HG03571 (cell line): ENCODE data around the gene TUSC2.

ENCODE experiments used
- ATAC-seq: cut with Tn5 transposase; IDR thresholded peaks from one replicate; pipeline ENCODE4 v1.9.1; 2021; ENCODE audit not compliant: unreplicated experiment

The TUSC2 gene, protein sequence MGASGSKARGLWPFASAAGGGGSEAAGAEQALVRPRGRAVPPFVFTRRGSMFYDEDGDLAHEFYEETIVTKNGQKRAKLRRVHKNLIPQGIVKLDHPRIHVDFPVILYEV

DNA sequence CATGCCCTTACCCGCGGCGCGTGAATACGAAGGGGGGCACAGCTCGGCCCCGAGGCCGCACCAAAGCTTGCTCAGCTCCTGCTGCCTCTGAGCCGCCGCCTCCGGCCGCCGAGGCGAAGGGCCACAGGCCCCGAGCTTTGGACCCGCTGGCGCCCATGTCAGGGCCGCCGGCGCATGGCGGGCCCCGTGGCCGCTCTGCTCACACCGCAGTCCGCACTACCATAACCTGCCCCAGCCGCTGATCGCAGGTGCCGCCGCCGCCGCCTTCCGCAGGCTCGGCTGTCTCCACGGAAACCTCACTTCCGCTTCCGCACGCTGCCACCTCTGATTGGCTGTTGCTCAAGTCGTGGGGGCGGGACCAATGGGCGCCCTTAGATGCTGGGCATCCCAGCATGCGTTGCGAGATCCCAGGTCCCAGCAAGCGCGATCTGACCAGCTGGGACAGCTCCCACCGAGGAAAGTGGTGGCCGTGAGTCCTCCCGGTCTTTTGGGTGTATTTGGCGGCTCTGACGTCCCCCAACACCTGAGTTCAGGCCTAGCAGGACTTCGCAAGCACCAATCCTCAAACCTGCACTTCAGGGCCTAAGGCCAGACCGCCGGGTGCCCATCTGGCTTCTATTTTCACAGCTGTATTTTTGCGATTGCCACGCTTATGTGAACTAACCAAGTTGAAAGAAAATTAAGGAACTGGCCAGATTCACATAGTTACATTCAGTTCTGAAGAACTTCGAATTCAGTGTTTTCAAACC lies at the start of gene TUSC2:
TSS of gene TUSC2 (minus strand) at position 281 of the 749 bp plus-strand sequence. CDS start at position 157, 124 bp downstream.
- ATAC-seq: peak; percentile 68

DNA sequence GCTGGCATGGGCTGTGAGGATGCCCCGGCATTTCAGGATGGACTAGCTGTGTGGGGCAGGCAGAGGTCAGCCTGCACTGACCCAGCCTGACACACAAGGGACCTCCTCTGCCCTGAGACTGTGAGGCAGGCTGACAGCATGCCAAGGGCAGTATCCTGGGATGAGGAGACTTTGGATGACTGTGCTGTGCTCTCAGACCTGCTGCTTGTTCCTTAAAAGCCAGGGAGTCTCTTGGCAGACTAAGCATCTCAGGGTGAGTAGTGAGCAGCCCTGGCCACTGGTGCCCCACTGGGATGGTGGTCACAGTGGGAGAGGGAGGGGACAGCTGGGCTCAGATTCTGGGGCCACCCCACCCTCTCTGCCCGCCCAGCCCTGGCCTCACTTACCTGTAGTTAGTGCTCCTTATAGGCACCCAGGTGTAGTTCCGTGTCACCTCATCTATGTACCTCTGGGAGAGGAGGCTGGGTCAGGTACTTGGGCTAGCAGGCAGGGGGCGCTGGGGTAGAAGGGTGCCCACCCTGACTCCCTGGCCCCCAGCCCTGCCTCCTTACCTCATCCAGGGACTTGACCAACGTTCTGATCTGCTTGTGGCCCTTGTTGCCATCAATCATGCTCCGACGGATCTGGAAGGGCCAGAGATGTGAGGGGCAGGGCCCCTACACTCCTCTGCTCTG lies 47.4 kb upstream of the TUSC2 start:
- no peak for ATAC-seq

DNA sequence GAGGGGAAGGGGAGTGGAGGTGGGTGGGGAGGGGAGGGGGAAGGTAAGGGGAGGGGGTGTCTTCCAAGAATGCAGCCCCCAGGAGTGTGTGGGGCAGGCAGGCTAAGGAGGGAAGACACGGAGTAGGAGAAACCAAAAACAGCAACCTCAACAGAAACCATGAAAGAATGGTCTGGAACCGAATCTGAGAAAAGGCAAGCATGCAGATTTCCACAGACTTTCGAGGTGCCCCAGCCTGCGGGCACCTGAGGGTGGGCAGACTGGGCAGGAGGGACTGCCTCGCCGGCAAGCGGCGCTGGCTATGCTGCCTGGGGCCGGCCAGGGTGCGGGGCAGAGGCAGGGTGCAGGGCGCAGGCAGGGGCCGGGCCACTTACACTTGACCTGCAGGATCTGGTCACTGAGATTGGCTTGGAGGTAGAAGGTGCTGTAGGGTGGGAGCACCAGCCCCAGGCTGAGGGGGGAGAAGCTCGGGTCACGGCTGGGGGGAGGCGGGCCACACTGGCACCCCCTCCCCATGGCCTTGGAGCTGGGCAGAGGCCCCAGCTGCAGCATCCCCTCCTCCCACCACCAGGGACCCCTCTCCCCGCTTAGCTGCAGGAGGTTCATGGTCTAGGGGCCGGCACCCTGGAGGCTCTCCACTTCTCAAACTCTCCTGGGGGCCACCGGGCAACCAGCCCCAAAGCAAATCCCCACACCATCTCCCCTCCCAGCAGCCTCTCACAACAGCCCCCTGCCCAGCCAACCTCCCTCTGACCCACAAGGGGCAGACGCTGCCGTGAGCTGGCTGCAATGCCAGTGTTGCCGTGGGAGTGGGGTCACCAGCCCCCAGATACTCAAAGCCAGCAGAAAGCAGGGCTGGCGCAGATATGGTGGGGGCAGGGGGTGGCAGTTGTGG lies 46.6 kb upstream of the TUSC2 start:
- no peak for ATAC-seq

DNA sequence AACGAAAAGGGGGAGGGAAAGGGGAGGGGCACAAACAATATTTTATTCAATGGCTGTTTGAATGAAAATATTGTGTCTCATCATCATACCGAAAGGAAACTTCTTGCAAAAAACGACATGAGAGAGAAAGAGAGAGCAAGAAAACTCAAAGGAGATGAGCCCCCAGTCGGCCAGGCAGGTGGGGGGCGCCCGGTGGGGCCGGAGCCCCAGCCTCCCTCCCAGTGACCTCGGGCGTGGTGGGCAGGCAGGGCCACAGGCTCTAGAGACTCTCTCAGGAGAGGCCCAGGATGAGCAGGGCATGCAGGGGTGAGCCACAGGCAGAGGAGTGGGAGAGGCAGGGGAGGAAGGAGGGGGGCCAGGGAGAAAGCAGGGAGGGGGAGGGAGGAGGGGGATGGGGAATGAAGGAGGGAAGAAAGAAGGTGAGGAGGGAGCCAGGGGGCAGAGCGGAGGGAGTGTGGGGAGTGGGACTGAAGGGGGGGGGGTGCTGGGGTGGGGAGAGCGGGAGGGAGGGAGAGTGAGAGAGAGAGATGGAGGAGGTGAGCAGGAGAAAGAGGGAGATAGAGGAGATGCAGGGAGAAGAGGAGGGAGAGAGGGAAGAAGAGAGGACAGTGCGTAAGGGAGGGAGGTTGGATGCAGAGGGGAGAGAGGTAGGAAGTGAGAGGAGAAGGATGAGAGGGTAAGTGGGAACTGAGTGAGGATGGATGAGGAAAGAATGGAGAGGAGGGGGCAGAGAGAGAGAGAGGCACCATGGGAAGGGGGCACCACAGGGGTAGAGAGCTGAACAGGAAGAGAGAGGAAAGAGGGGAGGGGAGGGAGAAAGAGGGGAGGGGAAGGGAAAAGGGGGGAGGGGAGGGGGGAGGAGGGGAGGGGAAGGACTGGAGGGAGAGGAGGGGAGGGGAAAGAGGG lies 45.4 kb upstream of the TUSC2 start:
- ATAC-seq: no peak

DNA sequence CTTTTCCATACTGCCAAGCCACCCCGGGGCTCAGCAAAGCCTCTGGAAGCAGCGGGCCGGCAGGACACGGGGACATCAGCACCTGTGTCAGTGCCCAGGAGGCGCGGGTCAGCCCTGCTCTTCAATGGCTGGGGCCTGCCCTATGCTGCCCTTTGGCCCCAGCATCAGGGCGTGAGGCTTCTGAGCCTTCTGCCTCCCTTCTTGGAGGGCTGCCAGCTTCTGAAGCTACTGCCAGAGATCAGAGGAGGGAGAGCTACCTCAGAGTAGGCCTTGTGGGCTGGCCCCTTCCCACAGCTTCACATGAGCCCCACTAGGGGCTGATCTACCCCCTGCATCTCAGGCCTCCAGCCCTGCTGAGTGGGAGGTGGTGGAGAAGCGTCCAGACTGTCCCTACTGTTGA lies 44.3 kb upstream of the TUSC2 start:
- no peak for ATAC-seq

DNA sequence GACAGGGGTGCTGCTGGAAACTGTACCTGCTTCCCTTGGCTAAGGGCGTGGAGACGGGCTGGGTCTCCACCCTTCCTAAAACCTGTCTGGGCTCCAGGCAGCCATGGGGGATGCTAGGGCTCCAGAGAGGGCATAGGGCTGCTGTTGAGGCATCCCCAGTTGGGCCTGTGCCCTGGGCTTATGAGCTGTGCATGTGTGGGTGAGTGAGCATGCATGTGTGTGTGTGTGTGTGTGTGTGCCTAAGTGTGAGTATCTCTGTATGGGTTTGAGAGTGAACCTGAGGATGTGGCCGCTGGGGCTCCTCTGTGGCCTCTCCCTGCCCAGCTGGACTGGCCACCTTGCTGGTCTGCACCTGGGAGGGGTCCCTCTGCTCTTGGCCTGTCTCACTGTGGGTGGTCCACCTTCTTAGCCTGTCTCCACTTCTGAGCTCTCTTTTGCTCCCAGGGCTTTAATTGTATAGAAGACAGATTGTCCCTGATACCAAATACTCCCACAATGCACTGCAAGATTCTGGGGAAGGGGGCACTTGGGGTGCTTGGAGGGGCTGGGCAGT lies 43.2 kb upstream of the TUSC2 start:
- ATAC-seq: no peak

DNA sequence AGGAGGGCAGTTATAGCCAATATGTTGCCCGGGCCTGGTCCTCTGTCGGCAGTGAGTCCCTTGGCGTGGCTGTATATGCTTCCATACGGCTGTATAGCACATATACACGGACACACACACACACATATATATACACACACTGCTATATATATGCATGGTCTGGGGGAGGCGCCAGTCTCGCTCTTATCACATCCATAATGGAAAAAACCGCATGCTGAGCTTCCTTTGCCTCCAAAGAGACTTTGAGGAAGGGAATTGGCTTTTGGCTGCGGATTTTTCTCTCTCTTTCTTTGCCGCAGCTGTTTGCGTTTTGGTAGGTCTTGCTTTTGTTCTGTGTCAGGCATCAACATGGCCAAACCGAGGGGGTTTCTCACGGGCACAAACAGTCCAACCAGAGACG lies 42.6 kb upstream of the TUSC2 start:
- ATAC-seq: no peak

DNA sequence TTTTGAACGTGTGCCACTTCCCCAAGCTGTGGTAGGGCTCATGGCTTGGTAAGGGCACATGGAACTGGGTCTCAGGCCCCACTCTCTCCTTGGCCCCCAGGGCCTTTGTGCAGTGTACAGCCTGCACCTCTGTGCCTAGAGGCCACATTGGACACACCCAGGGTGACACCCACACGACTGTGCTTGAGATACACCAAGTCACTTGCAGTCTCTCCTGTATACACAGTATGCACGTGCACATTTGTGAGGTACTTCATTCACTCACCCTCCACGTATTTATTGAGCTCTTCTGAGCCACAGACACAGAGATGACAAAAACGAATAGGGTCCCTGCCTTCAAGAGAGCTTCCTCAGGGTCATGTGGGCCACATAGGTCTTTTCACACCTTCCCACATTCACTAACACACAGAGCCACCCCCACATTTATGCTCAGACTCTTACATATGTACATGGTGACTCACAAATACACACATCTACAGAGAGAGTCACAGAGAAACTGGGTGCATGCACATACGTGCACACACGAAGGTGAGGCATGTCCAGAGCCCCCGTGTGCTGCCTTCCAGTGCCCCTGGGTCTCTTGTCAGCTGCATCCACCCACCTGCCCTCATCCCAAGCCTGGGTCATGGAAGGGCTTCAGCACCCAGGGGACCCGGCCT lies 41.1 kb upstream of the TUSC2 start:
- ATAC-seq: no peak

DNA sequence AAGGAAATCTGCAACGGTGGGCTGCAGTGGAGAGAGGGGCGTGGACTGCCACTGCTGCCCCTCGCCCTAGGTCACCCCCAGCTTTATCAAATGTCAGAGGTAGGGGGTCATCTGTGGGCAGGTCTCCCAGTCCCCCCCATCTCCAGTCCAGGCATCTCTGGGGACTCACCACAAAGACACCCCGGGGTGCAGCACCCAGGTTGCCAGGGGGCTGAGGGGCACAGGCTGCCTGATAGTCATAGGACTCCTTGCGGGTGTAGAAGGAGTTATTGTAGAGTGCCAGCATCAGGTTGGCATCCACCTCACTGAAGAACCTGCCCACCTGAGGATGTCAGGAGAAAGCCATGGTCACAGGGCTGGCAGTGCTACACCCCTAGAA lies 37.8 kb upstream of the TUSC2 start:
- ATAC-seq: no peak

DNA sequence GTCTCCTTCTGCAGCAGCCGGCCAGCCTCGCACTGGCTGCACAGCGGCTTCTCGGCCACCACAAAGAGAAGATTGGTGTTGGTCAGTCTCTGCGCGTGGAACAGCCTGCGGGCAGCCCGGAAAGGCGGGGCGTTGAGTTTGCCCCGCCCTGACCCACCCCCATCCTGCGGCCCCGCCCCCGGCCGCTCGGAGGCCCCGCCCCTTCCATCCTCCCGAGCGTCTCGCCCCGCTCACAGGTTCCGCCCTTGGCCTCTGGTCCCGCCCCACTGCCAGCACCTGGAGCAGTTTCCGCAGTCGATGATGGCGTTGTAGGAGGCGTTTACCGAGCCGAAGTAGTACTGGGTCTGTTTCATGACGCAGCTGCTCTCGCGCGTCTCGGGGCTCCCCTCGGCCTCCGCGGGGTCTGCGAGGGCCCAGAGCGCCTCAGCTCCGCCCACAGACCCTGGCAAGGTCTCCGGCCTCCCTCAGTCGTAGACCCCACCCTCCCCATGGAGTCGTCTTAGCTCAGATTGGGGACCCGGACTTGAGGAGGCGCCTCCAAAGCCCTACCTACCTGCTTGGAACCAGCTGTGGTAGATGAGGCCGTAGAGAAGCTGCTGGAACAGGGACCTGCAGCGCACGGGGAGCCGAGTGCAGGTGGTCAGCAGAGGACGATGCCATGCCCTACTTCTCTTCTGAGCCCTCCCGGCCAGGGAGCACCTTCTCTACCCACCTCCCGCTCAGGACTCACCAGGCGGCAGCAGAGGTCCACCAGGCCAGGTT lies 37.2 kb upstream of the TUSC2 start:
- ATAC-seq: peak; percentile 80

DNA sequence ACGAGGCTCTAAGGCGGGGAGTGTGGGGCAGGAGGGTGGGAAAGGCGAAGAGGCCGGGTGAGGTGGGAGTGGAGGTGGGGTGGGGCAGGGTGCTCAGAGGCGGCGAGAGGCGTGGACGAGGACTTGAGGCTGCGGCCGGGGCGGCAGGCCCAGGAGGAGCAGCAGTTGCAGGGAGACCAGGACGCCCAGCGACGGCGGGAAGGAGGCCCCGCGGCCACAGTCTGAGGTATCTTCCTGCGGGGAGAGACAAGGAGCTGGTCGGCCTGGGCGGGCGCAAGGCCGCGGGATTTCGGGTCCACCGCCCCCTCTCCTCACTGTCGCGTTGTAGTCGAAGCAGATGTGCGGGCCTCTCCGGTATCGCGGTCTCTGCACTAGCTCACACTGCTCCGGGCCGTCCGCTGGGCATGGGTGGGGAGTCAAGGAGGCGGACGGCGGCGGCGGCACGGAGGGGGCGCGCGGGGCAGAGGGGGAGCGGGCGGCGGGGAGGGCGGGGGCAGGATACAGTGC lies 36.6 kb upstream of the TUSC2 start:
- ATAC-seq: no peak

DNA sequence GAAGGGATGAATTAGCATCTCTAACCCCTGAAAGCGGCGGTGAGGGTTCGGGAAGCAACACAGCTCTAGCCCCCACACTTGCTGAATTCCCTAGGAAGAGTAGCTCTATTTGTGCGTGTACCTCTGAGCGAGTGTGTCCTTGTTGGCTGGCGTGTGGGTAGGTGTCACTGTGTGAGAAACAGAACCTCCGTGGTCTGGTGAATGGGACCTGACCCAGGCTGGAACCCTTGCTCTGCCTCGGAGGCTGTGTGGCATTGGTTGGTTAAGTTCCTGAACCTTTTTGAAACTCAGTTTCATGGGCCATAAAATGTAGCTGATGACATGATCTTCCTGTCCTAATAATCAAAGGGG lies 31.7 kb upstream of the TUSC2 start:
- ATAC-seq: peak; percentile 7

DNA sequence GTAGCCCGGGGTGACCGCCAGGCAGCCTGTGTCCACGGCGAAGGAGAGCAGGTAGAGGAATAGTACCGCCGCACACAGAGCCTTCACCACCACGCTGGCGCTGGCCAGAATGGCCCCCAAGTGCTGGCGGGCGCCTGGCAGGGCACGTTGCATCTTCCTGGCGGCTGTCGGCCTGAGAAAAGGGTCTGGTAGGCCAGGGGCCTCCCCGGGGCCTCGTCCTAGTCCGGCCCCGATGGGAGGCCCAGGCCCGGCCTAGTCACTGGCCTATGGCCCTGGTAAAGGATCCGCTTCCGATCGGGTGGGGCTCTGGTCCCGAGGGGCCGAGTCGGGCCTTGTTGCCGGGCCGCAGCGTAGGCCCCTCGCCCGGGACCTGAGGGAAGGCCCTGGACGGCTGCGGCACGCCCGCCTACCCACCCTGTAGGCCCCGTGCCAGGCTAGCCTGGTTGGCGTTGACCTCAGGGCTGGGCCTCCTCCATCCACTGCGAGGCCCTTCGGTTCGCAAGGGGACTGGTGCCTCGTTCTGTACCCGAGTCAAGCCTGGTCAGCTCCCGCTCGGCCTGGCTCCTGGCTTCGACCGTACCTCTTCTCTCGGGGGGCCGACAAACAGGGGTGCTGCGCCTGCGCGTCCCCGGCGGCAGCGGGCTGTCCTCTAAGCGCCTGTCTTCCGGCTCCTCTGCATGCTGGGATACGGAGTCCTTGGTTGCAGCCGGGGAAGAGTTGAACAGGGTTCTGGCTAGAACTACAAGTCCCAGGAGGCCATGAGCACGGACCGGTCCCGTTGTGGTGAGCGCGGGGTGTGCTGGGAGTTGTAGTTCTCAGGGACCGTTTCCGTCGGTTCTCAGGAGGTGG lies 31.1 kb upstream of the TUSC2 start, which contains the start of gene TMEM115:
TSS of gene TMEM115 (minus strand) at position 611 of the 849 bp plus-strand sequence. CDS start at position 153, 458 bp downstream.
- ATAC-seq: peak; percentile 99

DNA sequence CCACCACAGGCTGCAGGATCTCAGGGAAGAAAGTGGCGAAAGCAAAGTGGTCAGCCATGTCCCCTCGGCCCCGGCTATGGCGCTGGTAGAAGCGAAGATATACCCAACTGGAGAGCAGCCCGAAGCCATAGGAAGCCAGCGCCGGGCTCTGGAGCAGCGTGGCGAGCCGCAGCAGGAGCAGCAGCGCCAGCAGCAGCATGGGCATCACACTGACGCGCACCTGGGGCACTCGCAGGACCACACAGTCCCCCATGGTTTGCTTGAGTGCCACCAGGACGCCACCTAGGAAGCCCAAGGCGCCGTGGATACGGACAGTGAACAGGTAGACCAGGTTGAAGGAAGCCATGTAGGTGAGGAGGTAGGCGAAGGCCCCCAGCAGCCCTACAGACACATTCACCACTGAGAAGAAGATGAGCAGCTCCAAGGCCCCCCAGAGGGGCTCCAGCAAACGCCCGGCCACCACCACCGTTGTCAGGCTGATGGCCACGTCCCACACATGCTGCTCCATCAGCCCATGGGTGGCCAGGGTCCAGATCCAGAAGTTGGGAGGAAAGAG lies 30.4 kb upstream of the TUSC2 start:
- ATAC-seq: no peak

DNA sequence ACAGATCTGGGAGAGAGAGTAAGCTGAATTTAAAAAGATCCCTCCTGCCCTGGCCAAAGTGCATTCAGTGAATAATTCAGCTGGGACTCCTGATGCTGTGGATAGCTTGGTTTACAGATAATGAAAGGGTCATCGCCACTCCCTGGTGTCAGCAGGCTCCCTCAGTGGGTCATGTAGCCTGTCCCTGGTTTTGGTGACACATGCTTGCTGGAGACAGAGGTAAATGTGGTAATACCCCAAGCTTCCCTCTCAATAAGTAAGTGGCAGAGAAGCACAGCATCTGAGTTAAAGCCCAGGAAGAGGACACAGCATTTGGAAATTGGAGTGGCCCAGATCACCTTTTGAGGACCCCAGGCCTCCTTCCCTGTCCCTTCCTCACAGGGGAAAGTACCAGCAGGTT lies 29.5 kb upstream of the TUSC2 start:
- ATAC-seq: no peak

DNA sequence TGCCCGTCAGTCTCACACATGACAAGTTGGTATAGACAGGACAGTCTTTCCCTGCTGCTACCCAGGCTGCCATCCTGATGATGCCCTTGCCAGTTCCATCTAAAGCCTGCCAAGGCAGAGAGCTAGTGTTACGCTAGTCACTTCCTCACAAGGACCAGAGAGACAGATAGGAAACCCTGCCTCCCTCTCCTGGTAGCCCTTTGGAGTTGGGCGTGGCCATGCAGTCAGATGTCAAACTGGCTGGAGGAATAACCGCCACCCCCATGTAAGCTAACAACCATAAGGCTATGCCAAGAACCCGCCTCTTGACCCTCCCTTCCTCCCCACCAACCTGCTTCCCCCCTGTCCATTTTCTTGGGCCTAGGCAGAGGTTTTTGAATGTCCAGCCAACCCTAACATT lies 28.5 kb upstream of the TUSC2 start:
- ATAC-seq: no peak

DNA sequence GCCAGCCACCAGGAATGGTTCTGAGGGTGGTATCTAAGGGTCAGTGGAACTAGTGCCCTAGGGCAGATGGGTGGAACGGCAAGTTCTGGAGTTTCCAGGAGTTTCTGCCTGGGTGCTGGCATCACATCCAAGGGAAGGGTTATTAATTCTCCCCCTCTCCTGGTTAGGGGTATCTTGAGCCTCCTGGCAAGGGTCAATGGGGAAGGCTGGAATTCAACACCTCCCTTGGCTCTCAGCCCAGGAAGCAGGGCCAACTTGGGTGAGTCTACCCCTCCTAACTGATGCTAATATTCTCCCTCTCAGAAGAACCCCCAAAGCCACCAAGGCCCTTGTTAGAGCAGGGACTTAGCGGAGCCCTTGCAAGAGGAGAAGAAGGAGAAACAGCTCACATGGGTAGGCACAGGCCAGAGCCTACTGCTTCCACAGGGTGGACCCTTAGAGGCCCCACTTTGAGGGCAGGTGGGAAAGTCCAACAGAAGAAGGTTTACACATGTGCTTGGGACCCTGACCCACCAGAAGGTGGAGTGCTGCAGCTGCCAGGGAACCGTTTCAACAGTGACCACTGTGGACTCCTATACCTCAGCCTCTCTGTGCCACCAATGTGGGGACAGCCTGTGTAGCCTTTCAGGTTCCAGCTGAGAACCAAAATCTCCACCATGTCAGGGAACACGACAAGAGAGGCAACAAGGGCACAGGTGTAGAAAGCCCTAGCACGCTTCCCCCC lies 28.0 kb upstream of the TUSC2 start:
- no peak for ATAC-seq
